AG09319 (cell line): ENCODE results near the gene PRKCZ.

ENCODE experiments used
- DNase-seq: peaks from one replicate; pipeline ENCODE4 v3.0.0-alpha.2; 2010; ENCODE audit warnings: low read depth; ENCODE audit errors: extremely low read depth
- CTCF ChIP-seq: IDR thresholded peaks from 2 replicates; pipeline ENCODE4 v1.5.1; 2011; ENCODE audit warnings: low read depth, mild to moderate bottlenecking, inconsistent platforms, low read length, moderate library complexity

PRKCZ gene

DNA sequence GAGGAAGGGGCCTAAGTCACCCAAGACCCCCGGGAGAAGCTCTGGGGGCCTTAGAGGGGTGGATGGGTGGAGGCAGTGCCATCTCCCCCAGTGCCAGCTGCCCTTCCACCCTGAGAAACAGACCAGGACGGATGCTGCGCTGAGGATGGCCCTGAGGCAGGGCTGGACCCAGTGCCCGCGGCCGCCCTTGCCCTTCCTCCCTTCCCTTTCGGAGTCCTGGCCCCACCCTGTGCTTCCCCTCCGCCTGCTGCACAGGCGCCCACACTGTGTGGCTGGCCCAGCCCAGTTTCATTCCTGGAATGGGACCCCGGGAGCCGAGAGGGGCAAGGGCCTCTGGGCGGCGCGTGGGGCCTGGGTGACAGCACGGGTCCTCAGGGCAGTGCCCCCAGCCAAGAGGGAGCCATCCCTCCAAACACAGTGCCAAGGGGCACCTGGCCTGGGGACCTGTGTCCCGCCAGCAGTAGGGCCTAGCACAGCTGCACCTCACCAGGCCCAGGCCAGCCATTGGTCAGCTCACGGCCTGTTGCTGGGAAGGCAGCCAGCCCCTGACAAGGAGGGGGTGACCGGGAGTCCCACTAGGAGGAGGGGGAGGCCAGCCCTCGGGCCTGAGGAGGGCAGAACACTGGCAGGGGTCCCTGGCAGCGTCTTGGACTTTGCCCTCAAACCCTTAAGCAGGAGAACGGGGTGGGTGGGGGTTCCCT lies 164.5 kb downstream of the PRKCZ start:
- TF ChIP-seq CTCF = no peak

GRCh38 chr1:2215329-2215728 lies 165.1 kb downstream of the PRKCZ start:
- DNase-seq = no peak
- no peak for TF ChIP-seq CTCF

More for the DNA sequence above, 164.5 kb downstream of the PRKCZ start:
- DNase-seq = no peak

- no peak for TF ChIP-seq CTCF
- no peak for DNase-seq
Measured at GRCh38 chr1:2215909-2216766, 165.9 kb downstream of the PRKCZ start.

DNA sequence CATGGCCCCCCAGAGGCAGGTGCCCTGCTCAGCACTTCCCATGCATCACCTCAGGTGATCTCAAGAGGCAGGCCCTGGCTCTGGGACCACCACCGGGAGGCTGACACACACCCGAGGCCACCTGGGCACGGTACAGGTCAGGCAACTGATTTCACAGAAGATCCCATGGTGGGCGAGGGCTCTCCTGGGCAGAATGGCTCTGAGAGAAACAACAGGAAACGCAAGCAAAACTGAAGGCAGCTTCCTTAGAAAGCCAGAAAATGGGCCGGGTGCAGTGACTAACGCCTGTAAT lies 166.5 kb downstream of the PRKCZ start:
- no peak for TF ChIP-seq CTCF
- no peak for DNase-seq

GRCh38 chr1:2221271-2221670 lies 171.1 kb downstream of the PRKCZ start:
- TF ChIP-seq CTCF = no peak
- DNase-seq = no peak

GRCh38 chr1:2224170-2224584 lies 174.0 kb downstream of the PRKCZ start:
- DNase-seq = no peak
- no peak for TF ChIP-seq CTCF
